Measurements from ENCODE around the gene INTS1.
A peak's percentile ranks its signal among the peaks of the same experiment; 100 is the strongest.

Gene INTS1

GRCh38 chr7:1464694-1465093, 39.5 kb downstream of the INTS1 start:
- no peak for DNase-seq
- no peak overlapping the region for H3K27ac ChIP-seq (ENCODE audit: insufficient read depth, low read length, poor library complexity, severe bottlenecking)
- H3K4me3 ChIP-seq (ENCODE audit: insufficient read depth, low read depth, low read length, poor library complexity, severe bottlenecking): no peak overlapping the region
- H3K27me3 ChIP-seq (replicated peaks; ENCODE audit: control insufficient read depth, insufficient read depth, low read length, poor library complexity, severe bottlenecking): no peaks in the 10 kb centered on the region
- no peaks in the 10 kb centered on the region for H3K9me3 ChIP-seq (ENCODE audit: control insufficient read depth, low read length)
- H3K36me3 ChIP-seq (ENCODE audit: control insufficient read depth, insufficient read depth, low read length): peaks cover 5% of the 10 kb centered on the region
- H3K4me1 ChIP-seq (ENCODE audit: control insufficient read depth, insufficient read depth, low read length, poor library complexity, severe bottlenecking): peaks cover 5% of the 10 kb centered on the region

- Histone ChIP-seq H3K27me3 (replicated peaks; ENCODE audit: control insufficient read depth, insufficient read depth, low read length, poor library complexity, severe bottlenecking) (no peaks in the 10 kb centered on the region), H3K9me3 (ENCODE audit: control insufficient read depth, low read length) (no peaks in the 10 kb centered on the region), H3K4me3 (ENCODE audit: insufficient read depth, low read depth, low read length, poor library complexity, severe bottlenecking) (no peak overlapping the region), H3K4me1 (ENCODE audit: control insufficient read depth, insufficient read depth, low read length, poor library complexity, severe bottlenecking) (peaks cover 11% of the 10 kb centered on the region), H3K36me3 (ENCODE audit: control insufficient read depth, insufficient read depth, low read length) (no peaks in the 10 kb centered on the region), H3K27ac (ENCODE audit: insufficient read depth, low read length, poor library complexity, severe bottlenecking) (no peak overlapping the region)
- DNase-seq: no peak
Measured at GRCh38 chr7:1463676-1464223, 40.4 kb downstream of the INTS1 start.

- no peak overlapping the region for H3K27ac ChIP-seq (ENCODE audit: insufficient read depth, low read length, poor library complexity, severe bottlenecking)
- H3K36me3 ChIP-seq (ENCODE audit: control insufficient read depth, insufficient read depth, low read length): no peaks in the 10 kb centered on the region
- no peaks in the 10 kb centered on the region for H3K27me3 ChIP-seq (replicated peaks; ENCODE audit: control insufficient read depth, insufficient read depth, low read length, poor library complexity, severe bottlenecking)
- no peak overlapping the region for H3K4me3 ChIP-seq (ENCODE audit: insufficient read depth, low read depth, low read length, poor library complexity, severe bottlenecking)
- H3K4me1 ChIP-seq (ENCODE audit: control insufficient read depth, insufficient read depth, low read length, poor library complexity, severe bottlenecking): peaks cover 18% of the 10 kb centered on the region
- no peaks in the 10 kb centered on the region for H3K9me3 ChIP-seq (ENCODE audit: control insufficient read depth, low read length)
- no peak for DNase-seq
Measured at GRCh38 chr7:1461646-1462375, 42.4 kb downstream of the INTS1 start.

- no peaks in the 10 kb centered on the region for H3K36me3 ChIP-seq (ENCODE audit: control insufficient read depth, insufficient read depth, low read length)
- no peak overlapping the region for H3K27ac ChIP-seq (ENCODE audit: insufficient read depth, low read length, poor library complexity, severe bottlenecking)
- DNase-seq: no peak
- H3K9me3 ChIP-seq (ENCODE audit: control insufficient read depth, low read length): no peaks in the 10 kb centered on the region
- peaks cover 18% of the 10 kb centered on the region for H3K4me1 ChIP-seq (ENCODE audit: control insufficient read depth, insufficient read depth, low read length, poor library complexity, severe bottlenecking)
- H3K4me3 ChIP-seq (ENCODE audit: insufficient read depth, low read depth, low read length, poor library complexity, severe bottlenecking): no peak overlapping the region
- no peaks in the 10 kb centered on the region for H3K27me3 ChIP-seq (replicated peaks; ENCODE audit: control insufficient read depth, insufficient read depth, low read length, poor library complexity, severe bottlenecking)
Measured at GRCh38 chr7:1460821-1461645, 43.2 kb downstream of the INTS1 start.

- Histone ChIP-seq H3K27me3 (replicated peaks; ENCODE audit: control insufficient read depth, insufficient read depth, low read length, poor library complexity, severe bottlenecking) (no peaks in the 10 kb centered on the region), H3K4me3 (ENCODE audit: insufficient read depth, low read depth, low read length, poor library complexity, severe bottlenecking) (peak overlapping the region; percentile 33), H3K36me3 (ENCODE audit: control insufficient read depth, insufficient read depth, low read length) (no peaks in the 10 kb centered on the region), H3K27ac (ENCODE audit: insufficient read depth, low read length, poor library complexity, severe bottlenecking) (no peak overlapping the region), H3K9me3 (ENCODE audit: control insufficient read depth, low read length) (no peaks in the 10 kb centered on the region), H3K4me1 (ENCODE audit: control insufficient read depth, insufficient read depth, low read length, poor library complexity, severe bottlenecking) (peaks cover 18% of the 10 kb centered on the region)
- DNase-seq: no peak
Measured at GRCh38 chr7:1459920-1460820, 44.0 kb downstream of the INTS1 start.

- peak; percentile 97 to 99 (median 97) for DNase-seq
- peaks cover 18% of the 10 kb centered on the region for H3K4me1 ChIP-seq (ENCODE audit: control insufficient read depth, insufficient read depth, low read length, poor library complexity, severe bottlenecking)
- H3K4me3 ChIP-seq (ENCODE audit: insufficient read depth, low read depth, low read length, poor library complexity, severe bottlenecking): peak overlapping the region; percentile 76
- H3K9me3 ChIP-seq (ENCODE audit: control insufficient read depth, low read length): no peaks in the 10 kb centered on the region
- no peaks in the 10 kb centered on the region for H3K27me3 ChIP-seq (replicated peaks; ENCODE audit: control insufficient read depth, insufficient read depth, low read length, poor library complexity, severe bottlenecking)
- no peaks in the 10 kb centered on the region for H3K36me3 ChIP-seq (ENCODE audit: control insufficient read depth, insufficient read depth, low read length)
- H3K27ac ChIP-seq (ENCODE audit: insufficient read depth, low read length, poor library complexity, severe bottlenecking): no peak overlapping the region
Measured at GRCh38 chr7:1459512-1459892, 44.7 kb downstream of the INTS1 start.

GRCh38 chr7:1458683-1459511, 45.3 kb downstream of the INTS1 start, which contains the start of gene MICALL2:
MICALL2 (minus strand) TSS chr7:1459470; CDS start chr7:1459326, 144 bp downstream.
- Histone ChIP-seq H3K4me3 (ENCODE audit: insufficient read depth, low read depth, low read length, poor library complexity, severe bottlenecking) (peak within 1 kb of the TSS; percentile 76), H3K27me3 (replicated peaks; ENCODE audit: control insufficient read depth, insufficient read depth, low read length, poor library complexity, severe bottlenecking) (no peaks in the 10 kb centered on the region), H3K27ac (ENCODE audit: insufficient read depth, low read length, poor library complexity, severe bottlenecking) (peak within 1 kb of the TSS; percentile 42), H3K4me1 (ENCODE audit: control insufficient read depth, insufficient read depth, low read length, poor library complexity, severe bottlenecking) (peaks cover 18% of the 10 kb centered on the region), H3K9me3 (ENCODE audit: control insufficient read depth, low read length) (no peaks in the 10 kb centered on the region), H3K36me3 (ENCODE audit: control insufficient read depth, insufficient read depth, low read length) (no peaks in the 10 kb centered on the region)
- peak in 2 of 3 donors; percentile 10 to 17 for DNase-seq

GRCh38 chr7:1457949-1458682, 46.1 kb downstream of the INTS1 start:
- DNase-seq: no peak
- H3K36me3 ChIP-seq (ENCODE audit: control insufficient read depth, insufficient read depth, low read length): no peaks in the 10 kb centered on the region
- no peaks in the 10 kb centered on the region for H3K27me3 ChIP-seq (replicated peaks; ENCODE audit: control insufficient read depth, insufficient read depth, low read length, poor library complexity, severe bottlenecking)
- H3K9me3 ChIP-seq (ENCODE audit: control insufficient read depth, low read length): no peaks in the 10 kb centered on the region
- H3K4me3 ChIP-seq (ENCODE audit: insufficient read depth, low read depth, low read length, poor library complexity, severe bottlenecking): peak overlapping the region; percentile 76
- peaks cover 18% of the 10 kb centered on the region for H3K4me1 ChIP-seq (ENCODE audit: control insufficient read depth, insufficient read depth, low read length, poor library complexity, severe bottlenecking)
- no peak overlapping the region for H3K27ac ChIP-seq (ENCODE audit: insufficient read depth, low read length, poor library complexity, severe bottlenecking)
